Measurements from ENCODE around the gene TEX48.

DNA sequence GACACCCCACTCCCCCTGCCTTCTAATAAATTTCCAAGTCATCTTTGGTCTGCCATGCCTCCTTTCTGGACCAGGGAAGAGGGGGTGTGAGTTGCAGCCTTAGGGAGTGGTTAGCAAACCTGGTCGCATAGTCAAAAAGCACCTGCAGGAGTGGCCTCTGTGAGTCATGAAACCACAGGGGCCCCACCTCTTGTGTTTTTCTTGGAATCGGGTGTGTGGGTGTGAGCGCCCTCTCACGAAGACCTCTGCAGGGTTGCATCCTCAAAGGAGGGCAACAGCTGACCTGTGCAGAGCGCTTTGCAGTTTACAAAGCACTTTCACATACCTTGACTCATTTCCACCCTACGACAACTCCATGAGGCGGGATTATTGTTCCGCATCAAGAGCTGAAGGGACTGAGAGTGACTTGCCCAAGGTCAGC, 36.8 kb upstream of the TEX48 start:
- TF ChIP-seq EZH2 (IDR thresholded peaks at IDR 0.05; ENCODE audit: insufficient read depth, poor library complexity, severe bottlenecking): no peak
- no peak for TF ChIP-seq EZH2phosphoT487 (IDR thresholded peaks at IDR 0.05; ENCODE audit: insufficient read depth, low read depth)

All from GM23248 (cell line).